IMR-90 (cell line): ENCODE data around the gene LCE3B. TPM values are rescaled to one million over a fixed set of nuclear protein-coding genes. Genes with fewer than 3 reads are reported as not detected.

Experiments used
- ATAC-seq: fragments of 200-7000 bp; cut with Tn5 transposase; 2 replicates; pipeline ENCODE4 v1.9.1; 2020; ENCODE audit warnings: low read depth, mild to moderate bottlenecking, moderate library complexity
- BruUV-seq: library from RNA; stranded (reverse); fragments of 400-500 nt; replicated peaks from 2 replicates; lab custom pipeline; 2021; lab: Mats Ljungman, UMichigan
- CTCF ChIA-PET: fragments of 300-600 bp; formaldehyde crosslinking; extraction: SDS; loops from one replicate; lab custom pipeline; 2021; ENCODE audit warnings: antibody characterized with exemption; lab: Yijun Ruan, JAX
- POLR2A ChIA-PET: fragments of 300-600 bp; sonication (Branson Sonifier 250); formaldehyde crosslinking; loops from one replicate; lab custom pipeline; 2022; ENCODE audit warnings: antibody characterized with exemption; ENCODE audit not compliant: unreplicated experiment; lab: Charles Lee
- DNase-seq: peaks from one replicate; pipeline ENCODE4 v3.0.0; 2013
- H2AFZ ChIP-seq: replicated peaks from 2 replicates; pipeline ENCODE3; 2013; ENCODE audit warnings: low read length, mild to moderate bottlenecking; ENCODE audit not compliant: poor library complexity
- H2AK5ac ChIP-seq: 2 replicates; pipeline ENCODE4 v1.6.1; 2013; ENCODE audit warnings: low read depth, low read length, inconsistent platforms
- H2AK9ac ChIP-seq: replicated peaks from 2 replicates; pipeline ENCODE3; 2013; ENCODE audit warnings: mild to moderate bottlenecking, low read depth, low read length, moderate library complexity; ENCODE audit not compliant: poor library complexity
- H2BK120ac ChIP-seq: 2 replicates; pipeline ENCODE4 v1.6.1; 2013; ENCODE audit warnings: low read depth, low read length, inconsistent platforms
- H2BK15ac ChIP-seq: 3 replicates; pipeline ENCODE4 v1.6.1; 2013; ENCODE audit warnings: low read depth, low read length, inconsistent platforms
- H2BK20ac ChIP-seq: 2 replicates; pipeline ENCODE4 v1.6.1; 2013; ENCODE audit warnings: low read depth, mild to moderate bottlenecking, inconsistent platforms, low read length, moderate library complexity
- H2BK5ac ChIP-seq: 2 replicates; pipeline ENCODE4 v1.6.1; 2013; ENCODE audit warnings: mild to moderate bottlenecking, low read depth, low read length, inconsistent platforms; ENCODE audit not compliant: poor library complexity, severe bottlenecking
- H3K14ac ChIP-seq: replicated peaks from 2 replicates; pipeline ENCODE4 v1.6.1; 2013; ENCODE audit warnings: low read depth, low read length, inconsistent platforms
- H3K18ac ChIP-seq: 2 replicates; pipeline ENCODE4 v1.6.1; 2013; ENCODE audit warnings: low read depth, low read length, control low read depth
- H3K23ac ChIP-seq: 2 replicates; pipeline ENCODE4 v1.6.1; 2013; ENCODE audit warnings: low read depth, low read length, inconsistent platforms
- H3K27ac ChIP-seq: 2 replicates; pipeline ENCODE4 v1.5.1; 2013; ENCODE audit warnings: mild to moderate bottlenecking, control low read depth, low read length; ENCODE audit not compliant: insufficient read depth
- H3K27me3 ChIP-seq: 2 replicates; pipeline ENCODE4 v1.6.1; 2013; ENCODE audit warnings: low read length; ENCODE audit not compliant: control insufficient read depth, insufficient read depth
- H3K36me3 ChIP-seq: 2 replicates; pipeline ENCODE4 v1.6.1; 2013; ENCODE audit warnings: low read length, mixed read lengths; ENCODE audit not compliant: control insufficient read depth, insufficient read depth
- H3K4ac ChIP-seq: 2 replicates; pipeline ENCODE4 v1.6.1; 2013; ENCODE audit warnings: low read depth, low read length, inconsistent platforms
- H3K4me1 ChIP-seq: 2 replicates; pipeline ENCODE4 v1.6.1; 2013; ENCODE audit warnings: low read length, mixed read lengths; ENCODE audit not compliant: control insufficient read depth, insufficient read depth
- H3K4me2 ChIP-seq: 2 replicates; pipeline ENCODE4 v1.6.1; 2013; ENCODE audit warnings: low read depth, mild to moderate bottlenecking, control low read depth, low read length, moderate library complexity
- H3K4me3 ChIP-seq: 2 replicates; pipeline ENCODE4 v1.5.1; 2013; ENCODE audit warnings: low read depth, mild to moderate bottlenecking, control low read depth, low read length, moderate library complexity; ENCODE audit not compliant: insufficient read depth
- H3K56ac ChIP-seq: 2 replicates; pipeline ENCODE4 v1.6.1; 2013; ENCODE audit warnings: low read length, inconsistent platforms; ENCODE audit not compliant: insufficient read depth; ENCODE audit errors: extremely low read depth
- H3K79me1 ChIP-seq, 2 experiments: 2 replicates each; pipeline ENCODE4 v1.6.1; 2013; ENCODE audit warnings: low read length in 2 of 2, inconsistent platforms in 1 of 2, low read depth in 1 of 2
- H3K9ac ChIP-seq: 2 replicates; pipeline ENCODE4 v1.6.1; 2013; ENCODE audit warnings: low read depth, low read length, control low read depth
- H3K9me1 ChIP-seq: 2 replicates; pipeline ENCODE4 v1.6.1; 2013; ENCODE audit warnings: low read length, inconsistent platforms; ENCODE audit not compliant: insufficient read depth
- H3K9me3 ChIP-seq: 2 replicates; pipeline ENCODE4 v1.6.1; 2013; ENCODE audit warnings: low read length; ENCODE audit not compliant: control insufficient read depth, insufficient read depth
- H4K20me1 ChIP-seq: 2 replicates; pipeline ENCODE4 v1.6.1; 2013; ENCODE audit warnings: low read length, inconsistent platforms; ENCODE audit not compliant: insufficient read depth
- H4K5ac ChIP-seq: 2 replicates; pipeline ENCODE4 v1.6.1; 2013; ENCODE audit warnings: mild to moderate bottlenecking, low read depth, low read length, control low read depth
- H4K8ac ChIP-seq, 2 experiments: 2 replicates each; pipeline ENCODE4 v1.6.1; 2013; ENCODE audit warnings: low read depth in 2 of 2, low read length in 2 of 2, control low read depth in 1 of 2, inconsistent platforms in 1 of 2
- H4K91ac ChIP-seq: 2 replicates; pipeline ENCODE4 v1.6.1; 2013; ENCODE audit warnings: low read depth, low read length, inconsistent platforms; ENCODE audit not compliant: insufficient read depth
- BHLHE40 ChIP-seq: fragments of 150-350 bp; IDR thresholded peaks from 2 replicates; pipeline ENCODE4 v1.6.1; 2016; ENCODE audit warnings: mild to moderate bottlenecking, low read depth, low read length
- CEBPB ChIP-seq: IDR thresholded peaks from 2 replicates; pipeline ENCODE4 v1.6.1; 2012; ENCODE audit warnings: low read depth, low read length, improper control_type of control experiment
- CHD1 ChIP-seq: IDR thresholded peaks from 2 replicates; pipeline ENCODE4 v1.6.1; 2012; ENCODE audit warnings: low read depth, low read length, improper control_type of control experiment
- FOS ChIP-seq: fragments of 150-350 bp; IDR thresholded peaks from 2 replicates; pipeline ENCODE4 v1.6.1; 2016; ENCODE audit warnings: low read depth, low read length
- MAFK ChIP-seq: IDR thresholded peaks from 2 replicates; pipeline ENCODE4 v1.6.1; 2012; ENCODE audit warnings: low read depth, low read length, improper control_type of control experiment
- MAZ ChIP-seq: IDR thresholded peaks from 2 replicates; pipeline ENCODE4 v1.6.1; 2012; ENCODE audit warnings: low read depth, mild to moderate bottlenecking, low read length, improper control_type of control experiment, moderate library complexity, borderline replicate concordance
- MXI1 ChIP-seq: IDR thresholded peaks from 2 replicates; pipeline ENCODE4 v1.6.1; 2012; ENCODE audit warnings: low read depth, mild to moderate bottlenecking, low read length, moderate library complexity, borderline replicate concordance
- NFE2L2 ChIP-seq: fragments of 150-350 bp; IDR thresholded peaks from 2 replicates; pipeline ENCODE4 v1.6.1; 2016; ENCODE audit warnings: low read depth, mild to moderate bottlenecking, low read length
- POLR2A ChIP-seq: IDR thresholded peaks from 2 replicates; pipeline ENCODE4 v1.6.1; 2012; ENCODE audit warnings: mild to moderate bottlenecking, low read depth, low read length
- RAD21 ChIP-seq: IDR thresholded peaks from 2 replicates; pipeline ENCODE4 v1.6.1; 2012; ENCODE audit warnings: low read length, improper control_type of control experiment
- RCOR1 ChIP-seq: IDR thresholded peaks from 2 replicates; pipeline ENCODE4 v1.6.1; 2012; ENCODE audit warnings: mild to moderate bottlenecking, low read length, improper control_type of control experiment; ENCODE audit not compliant: insufficient replicate concordance
- RFX5 ChIP-seq: IDR thresholded peaks from 2 replicates; pipeline ENCODE4 v1.8.0; 2012; ENCODE audit warnings: low read depth, mild to moderate bottlenecking, low read length, moderate library complexity
- SMC3 ChIP-seq: fragments of 150-350 bp; IDR thresholded peaks from 2 replicates; pipeline ENCODE4 v1.6.1; 2016; ENCODE audit warnings: low read depth, mild to moderate bottlenecking, antibody characterized with exemption, low read length, moderate library complexity
- WGBS, 2 experiments: methylation state at CpG; one replicate each; pipeline versions ENCODE4 v1.1.5 to v1.1.7; 2013; ENCODE audit warnings: missing lambda C conversion rate in 2 of 2; ENCODE audit not compliant: insufficient read length in 1 of 2; ENCODE audit errors: extremely low coverage in 2 of 2; 5-methylcytosine and 5-hydroxymethylcytosine counted together
- dilution Hi-C: fragments of 300-500 bp; cut with HindIII; formaldehyde crosslinking; loops from one replicate; pipeline ENCODE4 v1.14.3; 2018; ENCODE audit warnings: low sequenced_read_pairs; ENCODE audit not compliant: unreplicated experiment
- in situ Hi-C: fragments of 300-500 bp; cut with MboI; formaldehyde crosslinking; loops from 3 replicates; pipeline ENCODE4 v1.14.3; 2019; ENCODE audit warnings: low sequenced_read_pairs, inconsistent platforms, mixed read lengths
- intact Hi-C: fragments of 100-400 bp; cut with micrococcal nuclease; formaldehyde crosslinking; loops from 2 replicates; pipeline ENCODE4 v1.10.0; 2022
- polyA plus RNA-seq, 3 experiments: library from polyadenylated mRNA; depleted of rRNA; stranded (reverse); fragments of >200 nt; gene quantifications; 2 replicates each; pipeline ENCODE4 v1.2.3, GENCODE V29; 2012; ENCODE audit warnings: low replicate concordance in 1 of 3
- total RNA-seq: library from RNA; depleted of rRNA; stranded (reverse); fragments of >200 nt; gene quantifications from 2 replicates; pipeline ENCODE4 v1.2.3, GENCODE V29; 2012
- TF ChIP-seq, protein P1 (sequence below): fragments of 150-350 bp; IDR thresholded peaks from 2 replicates; pipeline ENCODE4 v1.6.1; 2017; ENCODE audit warnings: mild to moderate bottlenecking, antibody characterized with exemption, low read length, low read depth
- TF ChIP-seq, protein P2 (sequence below): fragments of 150-350 bp; IDR thresholded peaks from 2 replicates; pipeline ENCODE4 v1.6.1; 2016; ENCODE audit warnings: low read depth, mild to moderate bottlenecking, low read length, moderate library complexity, borderline replicate concordance
- TF ChIP-seq, protein P3 (sequence below): conservative IDR thresholded peaks from 2 replicates; pipeline ENCODE4 v1.5.1; 2012; ENCODE audit warnings: mild to moderate bottlenecking, low read depth, low read length, improper control_type of control experiment

Gene LCE3B
- total and polyA plus RNA-seq, 2 of the 4 experiments (the other 2 are of a cell fraction) = not detected

DNA sequence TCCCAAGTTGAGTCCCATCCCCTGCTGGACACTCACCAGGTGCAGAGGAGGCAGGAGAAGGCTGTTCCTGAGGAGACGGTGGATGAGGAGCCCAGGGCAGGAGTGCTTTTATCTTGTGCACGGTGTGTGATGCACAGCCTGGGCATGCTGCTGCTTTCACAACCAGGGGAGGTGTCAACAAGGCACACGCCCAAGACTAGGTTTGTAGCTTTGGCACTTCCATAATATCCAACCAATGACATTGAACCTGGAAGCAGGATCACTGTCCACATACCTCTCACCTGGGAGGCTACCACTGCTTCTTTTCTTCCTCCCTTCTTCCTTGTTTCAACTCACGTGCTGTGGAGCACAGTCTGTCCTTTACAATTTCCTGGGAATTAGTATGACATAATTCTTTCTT, 33.2 kb upstream of the LCE3B start, which contains the start of gene LCE3D:
Gene LCE3D (minus strand): TSS at position 84 of the 400 bp plus-strand sequence. CDS start 580 bp downstream, outside the sequence.
- intact Hi-C loops = no loop called here
- no TSS peak for BruUV-seq

More for the DNA sequence above, 33.2 kb upstream of the LCE3B start, which contains the start of gene LCE3D:
- H4K20me1 ChIP-seq = no peaks in the 10 kb centered on the region
- H2BK120ac ChIP-seq = no peak within 1 kb of the TSS
- H3K4me2 ChIP-seq = no peak within 1 kb of the TSS
- H3K23ac ChIP-seq = no peak within 1 kb of the TSS
- ATAC-seq (no peak), DNase-seq (peak; percentile 0)
- H2AK9ac ChIP-seq = no peak within 1 kb of the TSS
- POLR2A ChIA-PET = no interaction called here
- TF ChIP-seq BHLHE40 (no peak), NFE2L2 (no peak), RAD21 (no peak), MXI1 (no peak), MAZ (no peak), FOS (no peak), SMC3 (no peak), CHD1 (no peak), POLR2A (no peak), MAFK (no peak), RFX5 (no peak), RCOR1 (no peak), CEBPB (no peak)
- TF ChIP-seq, protein P1, sequence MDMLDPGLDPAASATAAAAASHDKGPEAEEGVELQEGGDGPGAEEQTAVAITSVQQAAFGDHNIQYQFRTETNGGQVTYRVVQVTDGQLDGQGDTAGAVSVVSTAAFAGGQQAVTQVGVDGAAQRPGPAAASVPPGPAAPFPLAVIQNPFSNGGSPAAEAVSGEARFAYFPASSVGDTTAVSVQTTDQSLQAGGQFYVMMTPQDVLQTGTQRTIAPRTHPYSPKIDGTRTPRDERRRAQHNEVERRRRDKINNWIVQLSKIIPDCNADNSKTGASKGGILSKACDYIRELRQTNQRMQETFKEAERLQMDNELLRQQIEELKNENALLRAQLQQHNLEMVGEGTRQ = no peak
- TF ChIP-seq, protein P2, sequence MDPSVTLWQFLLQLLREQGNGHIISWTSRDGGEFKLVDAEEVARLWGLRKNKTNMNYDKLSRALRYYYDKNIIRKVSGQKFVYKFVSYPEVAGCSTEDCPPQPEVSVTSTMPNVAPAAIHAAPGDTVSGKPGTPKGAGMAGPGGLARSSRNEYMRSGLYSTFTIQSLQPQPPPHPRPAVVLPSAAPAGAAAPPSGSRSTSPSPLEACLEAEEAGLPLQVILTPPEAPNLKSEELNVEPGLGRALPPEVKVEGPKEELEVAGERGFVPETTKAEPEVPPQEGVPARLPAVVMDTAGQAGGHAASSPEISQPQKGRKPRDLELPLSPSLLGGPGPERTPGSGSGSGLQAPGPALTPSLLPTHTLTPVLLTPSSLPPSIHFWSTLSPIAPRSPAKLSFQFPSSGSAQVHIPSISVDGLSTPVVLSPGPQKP = no peak
- TF ChIP-seq, protein P3, sequence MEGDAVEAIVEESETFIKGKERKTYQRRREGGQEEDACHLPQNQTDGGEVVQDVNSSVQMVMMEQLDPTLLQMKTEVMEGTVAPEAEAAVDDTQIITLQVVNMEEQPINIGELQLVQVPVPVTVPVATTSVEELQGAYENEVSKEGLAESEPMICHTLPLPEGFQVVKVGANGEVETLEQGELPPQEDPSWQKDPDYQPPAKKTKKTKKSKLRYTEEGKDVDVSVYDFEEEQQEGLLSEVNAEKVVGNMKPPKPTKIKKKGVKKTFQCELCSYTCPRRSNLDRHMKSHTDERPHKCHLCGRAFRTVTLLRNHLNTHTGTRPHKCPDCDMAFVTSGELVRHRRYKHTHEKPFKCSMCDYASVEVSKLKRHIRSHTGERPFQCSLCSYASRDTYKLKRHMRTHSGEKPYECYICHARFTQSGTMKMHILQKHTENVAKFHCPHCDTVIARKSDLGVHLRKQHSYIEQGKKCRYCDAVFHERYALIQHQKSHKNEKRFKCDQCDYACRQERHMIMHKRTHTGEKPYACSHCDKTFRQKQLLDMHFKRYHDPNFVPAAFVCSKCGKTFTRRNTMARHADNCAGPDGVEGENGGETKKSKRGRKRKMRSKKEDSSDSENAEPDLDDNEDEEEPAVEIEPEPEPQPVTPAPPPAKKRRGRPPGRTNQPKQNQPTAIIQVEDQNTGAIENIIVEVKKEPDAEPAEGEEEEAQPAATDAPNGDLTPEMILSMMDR = no peak
- no peak within 1 kb of the TSS for H3K4ac ChIP-seq
- no peak within 1 kb of the TSS for H3K27ac ChIP-seq
- H3K18ac ChIP-seq = no peak within 1 kb of the TSS
- H3K9me1 ChIP-seq = no peaks in the 10 kb centered on the region
- no peak within 1 kb of the TSS for H3K56ac ChIP-seq
- no peaks in the 10 kb centered on the region for H3K36me3 ChIP-seq
- H2BK15ac ChIP-seq = no peak within 1 kb of the TSS
- H4K91ac ChIP-seq = no peak within 1 kb of the TSS
- H4K8ac ChIP-seq = no peak within 1 kb of the TSS
- H3K4me1 ChIP-seq = no peaks in the 10 kb centered on the region
- dilution Hi-C loops (no loop called here), in situ Hi-C loops (no loop called here)
- no peaks in the 10 kb centered on the region for H3K9me3 ChIP-seq
- 0% methylated on average over 1 of the region's 4 CpGs; no CpG with 5 or more reads in 1 of the 2 experiments for WGBS, 2 experiments
- no peak within 1 kb of the TSS for H4K5ac ChIP-seq
- H3K79me1 ChIP-seq = no peaks in the 10 kb centered on the region
- H2BK20ac ChIP-seq = no peak within 1 kb of the TSS
- H2AK5ac ChIP-seq = no peak within 1 kb of the TSS
- no peak within 1 kb of the TSS for H2BK5ac ChIP-seq
- H3K27me3 ChIP-seq = no peaks in the 10 kb centered on the region
- CTCF ChIA-PET = interaction anchor here (1.0 kb wide), 1 partner anchor 38 kb away, joined by 3 read pairs; no protein-coding TSS in a partner anchor
- no peak within 1 kb of the TSS for H3K9ac ChIP-seq
- H2AFZ ChIP-seq = no peak within 1 kb of the TSS
- no peak within 1 kb of the TSS for H3K4me3 ChIP-seq
- H3K14ac ChIP-seq = no peak within 1 kb of the TSS
